Measurements from ENCODE around the gene ADAMTSL3.

Gene ADAMTSL3

DNA sequence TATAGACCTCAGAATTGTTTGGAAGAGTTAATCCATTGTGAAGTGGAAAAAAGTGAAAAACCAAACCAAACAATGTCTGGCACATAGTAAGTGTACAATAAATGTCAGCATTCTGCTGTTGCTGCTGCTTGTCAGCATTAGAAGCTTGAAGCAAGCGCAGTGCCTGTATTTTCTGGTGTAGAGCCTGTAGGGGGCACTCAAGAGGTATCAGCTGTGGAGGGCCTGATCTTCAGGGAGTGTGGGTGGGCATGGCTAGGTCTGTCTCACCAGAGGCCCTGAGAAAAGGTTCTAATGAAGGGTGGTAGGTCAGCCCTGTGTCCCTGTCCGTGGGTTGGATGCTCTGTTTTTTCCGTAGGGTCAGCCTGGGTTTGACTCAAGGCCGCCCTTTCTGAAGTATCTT is 3.6 kb downstream of the ADAMTSL3 start:
- H3K27ac ChIP-seq: no peak overlapping the region
- no peak for TF ChIP-seq ZFX (IDR thresholded peaks at IDR 0.05; ENCODE audit: borderline replicate concordance)
- TF ChIP-seq, protein P1, sequence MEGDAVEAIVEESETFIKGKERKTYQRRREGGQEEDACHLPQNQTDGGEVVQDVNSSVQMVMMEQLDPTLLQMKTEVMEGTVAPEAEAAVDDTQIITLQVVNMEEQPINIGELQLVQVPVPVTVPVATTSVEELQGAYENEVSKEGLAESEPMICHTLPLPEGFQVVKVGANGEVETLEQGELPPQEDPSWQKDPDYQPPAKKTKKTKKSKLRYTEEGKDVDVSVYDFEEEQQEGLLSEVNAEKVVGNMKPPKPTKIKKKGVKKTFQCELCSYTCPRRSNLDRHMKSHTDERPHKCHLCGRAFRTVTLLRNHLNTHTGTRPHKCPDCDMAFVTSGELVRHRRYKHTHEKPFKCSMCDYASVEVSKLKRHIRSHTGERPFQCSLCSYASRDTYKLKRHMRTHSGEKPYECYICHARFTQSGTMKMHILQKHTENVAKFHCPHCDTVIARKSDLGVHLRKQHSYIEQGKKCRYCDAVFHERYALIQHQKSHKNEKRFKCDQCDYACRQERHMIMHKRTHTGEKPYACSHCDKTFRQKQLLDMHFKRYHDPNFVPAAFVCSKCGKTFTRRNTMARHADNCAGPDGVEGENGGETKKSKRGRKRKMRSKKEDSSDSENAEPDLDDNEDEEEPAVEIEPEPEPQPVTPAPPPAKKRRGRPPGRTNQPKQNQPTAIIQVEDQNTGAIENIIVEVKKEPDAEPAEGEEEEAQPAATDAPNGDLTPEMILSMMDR (IDR thresholded peaks at IDR 0.05): peak; percentile 50

DNA sequence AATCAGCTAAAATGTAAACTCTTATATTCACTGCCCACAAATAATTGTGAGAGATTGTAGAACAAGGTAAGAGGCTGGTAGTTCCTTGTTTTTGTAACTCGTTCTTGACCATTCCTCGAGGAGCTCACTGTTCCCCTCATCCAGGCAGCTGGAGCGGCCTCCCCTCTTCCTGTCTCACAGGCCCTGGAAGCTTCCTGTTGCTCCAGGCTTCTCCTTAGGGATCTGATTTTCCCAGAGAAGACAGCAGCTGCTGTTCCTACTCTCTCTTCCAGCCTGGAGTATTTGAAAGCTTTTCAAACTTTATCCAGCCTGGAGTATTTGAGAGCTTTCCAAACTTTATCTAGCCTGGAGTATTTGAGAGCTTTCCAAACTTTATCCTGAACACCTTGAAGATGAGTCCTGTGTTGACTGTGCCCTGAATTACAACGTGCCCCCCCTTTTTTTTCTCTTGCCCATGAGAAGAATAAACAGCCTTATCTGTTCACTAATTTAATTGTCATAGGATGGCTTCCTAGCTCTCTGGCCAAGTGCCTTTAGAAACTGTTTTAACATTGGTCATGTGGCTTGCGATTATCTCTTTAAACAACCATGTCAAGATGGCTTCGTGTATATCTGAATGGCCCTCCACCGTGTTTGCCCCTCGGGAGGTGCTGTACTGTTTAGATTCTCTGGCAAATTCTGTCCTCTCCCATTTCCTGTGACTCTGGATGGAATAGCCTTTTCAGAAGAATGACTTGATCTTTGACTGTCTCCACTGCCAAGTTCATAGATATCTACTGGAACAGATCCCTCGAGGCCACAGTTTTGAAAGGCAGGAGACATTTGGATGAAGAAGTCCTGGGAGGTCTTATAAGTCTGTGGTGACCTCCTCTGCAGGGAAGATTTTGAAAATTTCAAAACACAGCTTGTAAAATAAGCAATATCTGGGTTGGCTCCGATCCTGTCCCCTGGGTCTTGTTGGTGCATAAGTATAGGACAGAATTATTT is 4.8 kb downstream of the ADAMTSL3 start:
- H3K27ac ChIP-seq: no peak overlapping the region

DNA sequence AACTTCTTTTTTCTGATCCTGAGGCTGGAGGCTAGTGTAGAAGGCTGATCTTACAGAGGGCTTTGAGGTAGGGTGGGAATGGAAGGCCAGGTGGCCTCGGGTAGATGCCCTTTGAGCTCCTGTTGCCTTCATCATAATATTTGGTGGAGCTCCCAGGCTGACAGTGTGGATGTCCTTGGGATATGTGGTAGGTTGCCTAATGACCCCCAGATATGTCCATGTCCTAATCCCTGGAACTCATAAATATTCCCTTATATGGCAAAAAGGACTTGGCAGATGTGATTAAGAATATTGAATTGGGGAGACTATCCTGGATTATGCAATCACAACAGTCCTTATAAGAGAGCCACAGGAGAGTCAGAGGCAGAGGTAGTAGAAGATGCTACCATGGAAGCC is 5.5 kb downstream of the ADAMTSL3 start:
- no peak for TF ChIP-seq ZFX (IDR thresholded peaks at IDR 0.05; ENCODE audit: borderline replicate concordance)
- TF ChIP-seq, protein P1 (IDR thresholded peaks at IDR 0.05): no peak
- H3K27ac ChIP-seq: no peak overlapping the region

More for the DNA sequence above, 4.8 kb downstream of the ADAMTSL3 start:
- TF ChIP-seq, protein P1 (IDR thresholded peaks at IDR 0.05): no peak
- no peak for TF ChIP-seq ZFX (IDR thresholded peaks at IDR 0.05; ENCODE audit: borderline replicate concordance)

DNA sequence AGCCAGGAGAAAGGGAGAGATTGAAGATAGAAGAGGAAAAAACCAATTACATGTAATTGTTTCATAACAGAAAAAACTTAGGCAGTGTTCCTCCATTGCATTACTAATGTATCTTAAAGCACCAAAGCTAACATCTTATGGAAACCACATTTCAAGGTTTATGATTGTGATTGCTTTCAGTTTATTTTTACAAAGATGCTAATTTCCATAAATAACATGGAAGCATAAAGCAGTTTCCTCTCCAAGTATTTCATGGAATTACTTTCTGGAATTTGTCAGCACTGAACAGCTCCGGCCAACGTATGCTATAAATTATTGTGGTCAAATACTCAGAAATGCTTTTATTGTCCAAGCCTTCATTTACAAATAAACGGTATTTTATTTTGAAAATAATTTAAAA is 11.6 kb downstream of the ADAMTSL3 start:
- H3K27ac ChIP-seq: no peak overlapping the region
- TF ChIP-seq, protein P1 (IDR thresholded peaks at IDR 0.05): no peak
- no peak for TF ChIP-seq ZFX (IDR thresholded peaks at IDR 0.05; ENCODE audit: borderline replicate concordance)

DNA sequence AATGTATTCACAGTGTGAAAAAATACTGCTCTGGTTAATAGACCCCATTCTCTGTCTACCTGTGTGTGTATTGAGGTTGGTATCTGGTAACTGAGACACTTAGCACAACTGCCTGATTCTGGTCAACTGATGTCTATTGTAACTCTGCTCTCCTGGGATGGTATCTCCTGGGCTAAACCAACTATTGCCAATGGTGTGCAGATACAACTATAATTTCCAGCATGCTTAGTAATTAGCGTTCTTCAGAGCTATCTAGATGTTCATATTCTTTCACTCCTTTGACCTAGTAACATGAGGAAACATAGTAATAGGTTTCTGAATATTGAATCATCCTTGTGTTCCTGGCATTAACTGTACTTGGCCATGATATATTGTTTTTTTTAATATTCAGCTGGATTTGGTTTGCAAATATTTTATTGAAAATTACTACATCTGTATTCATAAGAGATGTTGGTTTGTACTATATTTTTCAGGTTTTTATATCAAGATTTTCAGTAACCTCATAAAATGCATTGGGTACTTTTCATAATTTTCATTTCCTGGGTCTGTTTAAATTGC is 16.8 kb downstream of the ADAMTSL3 start:
- TF ChIP-seq, protein P1 (IDR thresholded peaks at IDR 0.05): no peak
- no peak for TF ChIP-seq ZFX (IDR thresholded peaks at IDR 0.05; ENCODE audit: borderline replicate concordance)

DNA sequence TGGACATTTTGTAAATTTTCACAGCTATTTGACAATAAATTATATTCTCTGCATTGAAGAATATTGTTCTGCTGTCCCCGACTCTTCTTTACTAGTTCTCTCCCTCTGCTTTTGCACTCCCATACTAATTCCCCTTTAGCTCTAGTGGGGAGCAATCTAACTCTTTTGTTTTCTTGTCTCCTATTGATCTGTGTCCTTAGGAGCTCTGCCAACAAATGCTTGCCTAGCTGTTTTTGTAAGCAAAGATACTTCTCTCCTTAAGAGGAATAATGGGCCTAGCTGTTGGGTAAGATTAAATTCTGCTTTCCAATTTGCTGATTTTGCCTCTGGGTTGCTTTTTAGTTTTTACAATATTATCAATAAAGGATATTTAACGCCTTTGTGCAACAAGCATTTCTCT is 17.7 kb downstream of the ADAMTSL3 start:
- TF ChIP-seq ZFX (IDR thresholded peaks at IDR 0.05; ENCODE audit: borderline replicate concordance): no peak
- TF ChIP-seq, protein P1 (IDR thresholded peaks at IDR 0.05): no peak

More for the DNA sequence above, 16.8 kb downstream of the ADAMTSL3 start:
- H3K27ac ChIP-seq: no peak overlapping the region

DNA sequence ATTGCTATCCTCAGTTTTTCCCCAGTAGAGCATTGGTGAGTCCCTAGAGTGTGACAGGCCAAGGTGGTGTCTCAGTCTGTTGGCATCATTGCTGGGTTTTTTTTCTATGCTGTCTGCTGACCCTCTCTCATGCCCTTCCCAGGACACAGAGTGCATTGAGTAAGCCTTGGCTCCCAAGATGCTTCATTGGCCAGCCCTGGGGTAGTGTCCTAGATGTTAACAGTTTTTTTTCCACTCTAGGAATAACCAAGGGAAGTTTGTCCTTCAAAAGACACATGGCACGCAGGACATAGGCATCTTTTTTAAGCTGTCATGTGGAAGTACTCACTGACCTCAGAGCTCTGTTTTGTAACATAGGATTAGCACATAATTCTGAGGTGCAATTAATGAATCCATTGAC is 19.5 kb downstream of the ADAMTSL3 start:
- TF ChIP-seq, protein P1 (IDR thresholded peaks at IDR 0.05): no peak
- TF ChIP-seq ZFX (IDR thresholded peaks at IDR 0.05; ENCODE audit: borderline replicate concordance): no peak
- no peak overlapping the region for H3K27ac ChIP-seq

More for the DNA sequence above, 17.7 kb downstream of the ADAMTSL3 start:
- no peak overlapping the region for H3K27ac ChIP-seq
